GM18511 (cell line): Measurements from ENCODE around the gene PTPRJ.

ENCODE experiments used
- ATAC-seq: cut with Tn5 transposase; IDR thresholded peaks from one replicate; pipeline ENCODE4 v1.9.1; 2021; ENCODE audit warnings: mild to moderate bottlenecking, moderate library complexity; ENCODE audit not compliant: unreplicated experiment

Gene PTPRJ

GRCh38 chr11:48090174-48090573 is 109.8 kb downstream of the PTPRJ start:
- no peak for ATAC-seq

- no peak for ATAC-seq
These were observed 111.2 kb downstream of the PTPRJ start for GRCh38 chr11:48091426-48092102.

GRCh38 chr11:48093323-48093722 is 113.0 kb downstream of the PTPRJ start:
- no peak for ATAC-seq

- ATAC-seq: no peak
These were observed 113.7 kb downstream of the PTPRJ start for GRCh38 chr11:48093795-48094642.

GRCh38 chr11:48094643-48095339 is 114.4 kb downstream of the PTPRJ start:
- ATAC-seq: no peak

GRCh38 chr11:48095779-48096470 is 115.6 kb downstream of the PTPRJ start:
- ATAC-seq: no peak

GRCh38 chr11:48096588-48097525 is 116.5 kb downstream of the PTPRJ start:
- ATAC-seq: no peak

- ATAC-seq: no peak
These were observed 117.7 kb downstream of the PTPRJ start for GRCh38 chr11:48098024-48098423.

- no peak for ATAC-seq
These were observed 119.6 kb downstream of the PTPRJ start for GRCh38 chr11:48099916-48100446.

- ATAC-seq: no peak
These were observed 120.8 kb downstream of the PTPRJ start for GRCh38 chr11:48101044-48101733.

GRCh38 chr11:48101958-48102357 is 121.6 kb downstream of the PTPRJ start:
- ATAC-seq: no peak

- no peak for ATAC-seq
These were observed 123.5 kb downstream of the PTPRJ start for GRCh38 chr11:48103621-48104567.

- ATAC-seq: no peak
These were observed 124.2 kb downstream of the PTPRJ start for GRCh38 chr11:48104568-48104924.

GRCh38 chr11:48105096-48105990 is 125.0 kb downstream of the PTPRJ start:
- no peak for ATAC-seq

GRCh38 chr11:48106166-48106565 is 125.8 kb downstream of the PTPRJ start:
- ATAC-seq: no peak

- peak; percentile 81 for ATAC-seq
These were observed 126.9 kb downstream of the PTPRJ start for GRCh38 chr11:48107188-48107704.
